NAMALWA (cell line): ENCODE results near the gene CGREF1.
A peak's percentile ranks its signal among the peaks of the same experiment; 100 is the strongest.
"Not testable (repeated sequence)": the region's sequence is repeated elsewhere in the genome, so short reads cannot be mapped to it uniquely, and the experiment has no call there.

Source experiments
- DNase-seq: peaks from one replicate; pipeline ENCODE4 v3.0.0-alpha.2; 2015; ENCODE audit warnings: low spot score

CGREF1 gene

GRCh38 chr2:27087823-27088410 is 31.0 kb downstream of the CGREF1 start:
- no peak for DNase-seq

DNA sequence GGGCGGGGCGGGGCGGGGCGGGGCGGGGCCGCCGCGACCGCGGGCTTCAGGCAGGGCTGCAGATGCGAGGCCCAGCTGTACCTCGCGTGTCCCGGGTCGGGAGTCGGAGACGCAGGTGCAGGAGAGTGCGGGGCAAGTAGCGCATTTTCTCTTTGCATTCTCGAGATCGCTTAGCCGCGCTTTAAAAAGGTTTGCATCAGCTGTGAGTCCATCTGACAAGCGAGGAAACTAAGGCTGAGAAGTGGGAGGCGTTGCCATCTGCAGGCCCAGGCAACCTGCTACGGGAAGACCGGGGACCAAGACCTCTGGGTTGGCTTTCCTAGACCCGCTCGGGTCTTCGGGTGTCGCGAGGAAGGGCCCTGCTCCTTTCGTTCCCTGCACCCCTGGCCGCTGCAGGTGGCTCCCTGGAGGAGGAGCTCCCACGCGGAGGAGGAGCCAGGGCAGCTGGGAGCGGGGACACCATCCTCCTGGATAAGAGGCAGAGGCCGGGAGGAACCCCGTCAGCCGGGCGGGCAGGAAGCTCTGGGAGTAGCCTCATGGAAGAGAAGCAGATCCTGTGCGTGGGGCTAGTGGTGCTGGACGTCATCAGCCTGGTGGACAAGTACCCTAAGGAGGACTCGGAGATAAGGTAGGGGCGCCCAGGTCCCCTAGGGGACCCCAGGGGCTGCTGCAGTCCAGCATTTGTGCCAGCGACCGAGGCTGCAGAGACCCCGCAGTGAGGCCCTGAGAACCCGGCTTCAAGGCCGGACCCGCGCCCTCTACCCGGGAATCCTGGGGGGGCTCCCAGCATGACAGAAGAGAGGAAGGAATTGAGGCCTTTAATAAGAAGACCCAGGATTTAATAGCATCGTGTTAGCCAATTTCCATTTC is 32.0 kb downstream of the CGREF1 start, which contains the start of gene KHK:
KHK (plus strand) TSS at position 49 of the 870 bp plus-strand sequence; CDS start at position 537, 488 bp downstream.
- DNase-seq, result peak; percentile 97

- no peak for DNase-seq
Measured at GRCh38 chr2:27086090-27086723, 32.7 kb downstream of the CGREF1 start.

DNA sequence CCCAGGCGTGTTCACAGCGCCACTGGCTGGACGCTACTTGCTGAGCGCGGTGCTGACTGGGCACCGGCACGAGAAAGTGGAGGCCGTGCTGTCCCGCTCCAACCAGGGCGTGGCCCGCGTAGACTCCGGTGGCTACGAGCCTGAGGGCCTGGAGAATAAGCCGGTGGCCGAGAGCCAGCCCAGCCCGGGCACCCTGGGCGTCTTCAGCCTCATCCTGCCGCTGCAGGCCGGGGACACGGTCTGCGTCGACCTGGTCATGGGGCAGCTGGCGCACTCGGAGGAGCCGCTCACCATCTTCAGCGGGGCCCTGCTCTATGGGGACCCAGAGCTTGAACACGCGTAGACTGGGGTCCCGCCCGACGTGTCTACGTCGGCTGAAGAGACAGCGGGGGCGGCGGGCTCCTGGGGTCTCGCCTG is 33.2 kb downstream of the CGREF1 start:
- DNase-seq, result no peak

DNA sequence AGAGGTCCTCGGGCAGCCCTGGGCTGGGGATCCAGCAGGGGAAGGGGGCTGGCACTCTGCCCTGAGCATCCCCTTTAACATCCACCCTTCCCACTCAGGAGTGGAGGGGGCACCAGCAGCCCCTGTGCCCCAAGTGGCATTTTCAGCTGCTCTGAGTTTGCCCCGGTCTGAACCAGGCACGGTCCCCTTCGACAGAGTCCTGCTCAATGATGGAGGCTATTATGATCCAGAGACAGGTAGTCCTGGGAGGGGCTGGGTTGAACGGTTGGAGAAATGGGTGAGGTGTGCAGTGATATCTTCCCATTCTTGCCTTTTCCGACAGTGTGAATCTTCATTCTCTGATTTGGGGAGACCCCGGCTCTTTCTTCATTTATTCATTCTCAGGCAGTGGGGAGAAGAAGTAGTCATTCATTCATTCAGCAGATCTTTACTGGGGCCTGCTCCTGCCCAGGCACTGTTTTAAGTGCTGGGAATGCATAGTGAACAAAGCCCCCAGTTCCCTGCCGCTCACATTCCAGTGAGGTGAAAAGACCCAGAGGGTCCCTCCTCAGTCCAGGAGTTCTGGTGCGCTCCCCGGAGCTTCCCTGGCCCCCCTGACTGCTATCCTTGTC is 33.8 kb downstream of the CGREF1 start:
- no peak for DNase-seq

- no peak for DNase-seq
Measured at GRCh38 chr2:27084297-27085061, 34.4 kb downstream of the CGREF1 start.

DNA sequence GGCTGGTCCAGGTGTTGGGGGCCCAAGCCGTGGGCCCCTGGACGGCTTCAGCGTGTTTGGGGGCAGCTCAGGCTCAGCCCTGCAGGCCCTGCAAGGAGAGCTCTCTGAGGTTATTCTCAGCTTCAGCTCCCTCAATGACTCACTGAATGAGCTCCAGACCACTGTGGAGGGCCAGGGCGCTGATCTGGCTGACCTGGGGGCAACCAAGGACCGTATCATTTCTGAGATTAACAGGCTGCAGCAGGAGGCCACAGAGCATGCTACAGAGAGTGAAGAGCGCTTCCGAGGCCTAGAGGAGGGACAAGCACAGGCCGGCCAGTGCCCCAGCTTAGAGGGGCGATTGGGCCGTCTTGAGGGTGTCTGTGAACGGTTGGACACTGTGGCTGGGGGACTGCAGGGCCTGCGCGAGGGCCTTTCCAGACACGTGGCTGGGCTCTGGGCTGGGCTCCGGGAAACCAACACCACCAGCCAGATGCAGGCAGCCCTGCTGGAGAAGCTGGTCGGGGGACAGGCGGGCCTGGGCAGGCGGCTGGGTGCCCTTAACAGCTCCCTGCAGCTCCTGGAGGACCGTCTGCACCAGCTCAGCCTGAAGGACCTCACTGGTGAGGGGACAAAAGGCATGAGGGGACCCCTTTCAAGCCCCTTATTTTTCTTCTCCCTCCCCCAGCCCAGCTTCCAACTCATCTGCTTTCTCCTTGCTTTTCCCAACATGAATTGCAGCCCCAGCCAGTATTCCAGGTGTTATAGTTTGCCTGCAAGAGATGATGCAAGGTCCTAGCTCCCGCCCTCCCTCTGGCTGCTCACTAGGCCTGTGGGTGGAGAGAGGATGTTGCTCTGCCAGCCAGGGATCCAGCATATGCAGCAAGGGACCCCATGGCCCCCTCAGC is 35.3 kb downstream of the CGREF1 start:
- no peak for DNase-seq

DNA sequence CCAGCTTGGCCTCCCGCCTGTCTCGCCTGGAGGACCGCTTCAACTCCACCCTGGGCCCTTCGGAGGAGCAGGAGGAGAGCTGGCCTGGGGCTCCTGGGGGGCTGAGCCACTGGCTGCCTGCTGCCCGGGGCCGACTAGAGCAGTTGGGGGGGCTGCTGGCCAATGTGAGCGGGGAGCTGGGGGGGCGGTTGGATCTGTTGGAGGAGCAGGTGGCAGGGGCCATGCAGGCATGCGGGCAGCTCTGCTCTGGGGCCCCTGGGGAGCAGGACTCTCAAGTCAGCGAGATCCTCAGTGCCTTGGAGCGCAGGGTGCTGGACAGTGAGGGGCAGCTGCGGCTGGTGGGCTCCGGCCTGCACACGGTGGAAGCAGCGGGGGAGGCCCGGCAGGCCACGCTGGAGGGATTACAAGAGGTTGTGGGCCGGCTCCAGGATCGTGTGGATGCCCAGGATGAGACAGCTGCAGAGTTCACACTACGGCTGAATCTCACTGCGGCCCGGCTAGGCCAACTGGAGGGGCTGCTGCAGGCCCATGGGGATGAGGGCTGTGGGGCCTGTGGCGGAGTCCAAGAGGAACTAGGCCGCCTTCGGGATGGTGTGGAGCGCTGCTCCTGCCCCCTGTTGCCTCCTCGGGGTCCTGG is 36.0 kb downstream of the CGREF1 start:
- DNase-seq, result no peak

GRCh38 chr2:27081984-27082772 is 36.8 kb downstream of the CGREF1 start:
- no peak for DNase-seq

GRCh38 chr2:27080603-27080936 is 38.4 kb downstream of the CGREF1 start:
- DNase-seq, result no peak

DNA sequence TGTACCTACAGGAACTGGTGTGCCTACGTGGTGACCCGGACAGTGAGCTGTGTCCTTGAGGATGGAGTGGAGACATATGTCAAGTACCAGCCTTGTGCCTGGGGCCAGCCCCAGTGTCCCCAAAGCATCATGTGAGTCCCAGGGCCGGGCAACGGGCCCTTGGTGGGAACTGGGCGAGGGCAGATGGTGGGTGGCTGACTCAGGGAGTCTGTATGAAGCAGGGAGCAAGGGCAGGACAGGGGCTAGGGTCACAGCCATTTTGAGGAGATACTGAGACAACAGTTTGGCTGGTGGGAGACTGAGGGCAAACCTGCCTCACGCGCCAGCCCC is 38.8 kb downstream of the CGREF1 start:
- DNase-seq, result no peak

- DNase-seq, result no peak
Measured at GRCh38 chr2:27079233-27080139, 39.4 kb downstream of the CGREF1 start.

DNA sequence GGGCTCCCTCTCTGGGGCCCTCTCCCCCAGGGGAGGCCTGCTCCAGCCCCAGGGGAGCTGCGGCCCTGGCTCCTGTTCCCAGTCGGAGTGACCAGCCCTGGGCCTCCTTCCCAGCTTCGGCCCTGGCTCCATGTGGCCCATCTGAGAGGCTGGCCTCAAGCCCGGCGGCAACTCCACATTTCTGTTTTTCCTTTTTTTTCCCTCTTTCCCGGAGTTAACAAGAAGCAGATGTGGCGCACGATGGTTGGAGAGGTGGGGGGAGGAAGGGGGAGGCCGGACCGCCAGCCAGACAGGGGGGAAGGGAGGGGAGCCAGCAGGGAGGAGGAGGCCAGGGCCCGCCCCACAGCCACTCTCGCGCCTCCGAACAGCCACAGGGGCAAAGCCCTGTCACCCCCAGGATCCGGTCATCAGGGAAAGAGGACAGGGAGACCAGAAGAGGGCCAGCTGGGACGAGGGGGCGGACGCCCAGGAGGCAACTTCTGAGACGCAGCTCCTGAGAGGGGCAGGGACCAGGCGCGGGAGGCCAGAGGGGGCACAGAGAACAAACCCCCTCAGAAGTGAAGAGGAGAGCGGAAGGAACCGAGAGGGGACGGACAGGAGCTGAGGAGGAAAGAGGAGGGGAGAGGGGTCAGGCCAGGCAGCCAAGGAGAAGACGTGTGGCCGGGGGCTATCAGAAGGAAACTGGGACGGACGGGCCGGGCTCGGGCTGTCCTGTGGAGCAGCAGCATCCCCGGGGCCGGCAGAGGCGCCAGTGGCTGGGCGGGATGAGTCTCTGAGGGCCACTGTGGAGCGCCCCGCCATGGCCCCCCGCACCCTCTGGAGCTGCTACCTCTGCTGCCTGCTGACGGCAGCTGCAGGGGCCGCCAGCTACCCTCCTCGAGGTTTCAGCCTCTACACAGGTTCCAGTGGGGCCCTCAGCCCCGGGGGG is 40.4 kb downstream of the CGREF1 start, which contains the start of gene EMILIN1:
EMILIN1 (plus strand) TSS at position 349 of the 928 bp plus-strand sequence; CDS start at position 800, 451 bp downstream.
- no peak for DNase-seq

DNA sequence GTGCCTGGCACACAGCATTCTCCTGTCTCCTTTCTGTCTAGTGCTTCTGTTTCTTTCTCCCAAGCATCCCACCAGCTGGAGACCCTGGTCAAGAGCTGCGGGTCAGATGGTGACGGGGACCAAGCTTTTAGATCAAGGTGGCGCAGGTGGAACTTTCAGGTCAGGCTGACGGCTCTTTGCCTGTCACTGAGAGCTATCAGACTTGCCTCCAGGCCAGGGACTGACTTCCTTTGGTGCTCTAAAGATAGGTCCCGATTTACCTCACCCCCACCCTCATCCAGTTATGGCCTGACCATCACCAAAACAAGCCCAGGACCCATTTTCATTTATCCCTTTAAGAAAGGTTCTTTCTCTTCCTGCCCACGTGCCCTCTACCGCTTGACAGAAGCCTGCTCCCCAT is 41.7 kb downstream of the CGREF1 start:
- DNase-seq, result no peak

GRCh38 chr2:27076323-27076722 is 42.6 kb downstream of the CGREF1 start:
- DNase-seq, result no peak

DNA sequence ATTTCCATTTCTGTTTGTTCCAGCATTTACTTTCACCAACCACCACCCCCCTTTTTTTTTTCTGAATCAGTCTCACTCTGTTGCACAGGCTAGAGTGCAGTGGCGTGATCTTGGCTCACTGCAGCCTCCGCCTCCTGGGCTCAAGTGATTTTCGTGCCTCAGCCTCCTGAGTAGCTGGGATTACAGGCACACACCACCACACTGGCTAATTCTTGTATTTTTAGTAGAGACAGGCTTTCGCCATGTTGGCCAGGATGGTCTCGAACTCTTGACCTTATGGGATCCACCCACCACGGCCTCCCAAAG is 43.4 kb downstream of the CGREF1 start:
- DNase-seq, result not testable (repeated sequence)

GRCh38 chr2:27074738-27075565 is 44.0 kb downstream of the CGREF1 start:
- DNase-seq, result peak; percentile 80
